PC-9 (cell line): ENCODE data around the gene RPTOR. TPM values are rescaled to one million over a fixed set of nuclear protein-coding genes. Genes with fewer than 3 reads are reported as not detected.

Experiments used
- BruUV-seq: library from RNA; stranded (reverse); fragments of 400-500 nt; replicated peaks from 2 replicates; lab custom pipeline; 2021; lab: Mats Ljungman, UMichigan
- CTCF ChIA-PET: fragments of 300-600 bp; sonication (Branson Sonifier 250); formaldehyde crosslinking; loops from one replicate; lab custom pipeline; 2022; ENCODE audit warnings: antibody characterized with exemption; lab: Charles Lee
- POLR2A ChIA-PET: fragments of 300-600 bp; sonication (Branson Sonifier 250); formaldehyde crosslinking; loops from one replicate; lab custom pipeline; 2022; ENCODE audit warnings: antibody characterized with exemption; ENCODE audit not compliant: unreplicated experiment; lab: Charles Lee
- DNase-seq, 2 experiments: peaks; one replicate each; pipeline versions ENCODE4 v3.0.0 to v3.0.0-alpha.2; 2015 to 2022; ENCODE audit warnings: mixed read lengths in 1 of 2
- H2AFZ ChIP-seq: fragments of 200-600 bp; sonication (generic); 2 replicates; pipeline ENCODE4 v1.8.1; 2017; ENCODE audit warnings: antibody characterized with exemption
- H3F3A ChIP-seq: fragments of 200-600 bp; sonication (generic); 2 replicates; pipeline ENCODE4 v1.8.1; 2017; ENCODE audit warnings: antibody characterized with exemption, mild to moderate bottlenecking, low read depth; ENCODE audit not compliant: insufficient read depth
- H3K27ac ChIP-seq: fragments of 200-600 bp; sonication (generic); 2 replicates; pipeline ENCODE4 v1.6.1; 2016; ENCODE audit warnings: mixed run types
- H3K27me3 ChIP-seq: fragments of 200-600 bp; sonication (generic); 2 replicates; pipeline ENCODE4 v1.6.1; 2016; ENCODE audit warnings: low read depth, mixed run types; ENCODE audit not compliant: insufficient read depth
- H3K36me3 ChIP-seq: fragments of 200-600 bp; sonication (generic); 2 replicates; pipeline ENCODE4 v1.6.1; 2016; ENCODE audit warnings: low read depth, mixed run types
- H3K4me1 ChIP-seq: fragments of 200-600 bp; sonication (generic); replicated peaks from 2 replicates; pipeline ENCODE4 v1.6.1; 2016; ENCODE audit warnings: mixed run types; ENCODE audit not compliant: insufficient read depth
- H3K4me2 ChIP-seq: fragments of 200-600 bp; sonication (generic); 2 replicates; pipeline ENCODE4 v1.6.1; 2017; ENCODE audit warnings: mixed run types
- H3K4me3 ChIP-seq: fragments of 200-600 bp; sonication (generic); 2 replicates; pipeline ENCODE4 v1.6.1; 2016; ENCODE audit warnings: mixed run types
- H3K79me2 ChIP-seq: fragments of 200-600 bp; sonication (generic); 2 replicates; pipeline ENCODE4 v1.6.1; 2017; ENCODE audit warnings: low read depth, mixed run types
- H3K9me2 ChIP-seq: fragments of 200-600 bp; sonication (generic); 2 replicates; pipeline ENCODE4 v1.8.1; 2017; ENCODE audit warnings: mild to moderate bottlenecking; ENCODE audit not compliant: insufficient read depth
- H3K9me3 ChIP-seq: fragments of 200-600 bp; sonication (generic); 2 replicates; pipeline ENCODE4 v1.8.1; 2016; ENCODE audit warnings: low read depth; ENCODE audit not compliant: insufficient read depth
- H4K20me1 ChIP-seq: fragments of 200-600 bp; sonication (generic); 2 replicates; pipeline ENCODE4 v1.8.1; 2017; ENCODE audit not compliant: insufficient read depth
- CTCF ChIP-seq: fragments of 200-600 bp; sonication (generic); conservative IDR thresholded peaks from 2 replicates; pipeline ENCODE4 v1.6.1; 2017; ENCODE audit warnings: mixed run types, antibody characterized with exemption, mild to moderate bottlenecking, moderate library complexity
- EZH2 ChIP-seq: fragments of 200-600 bp; sonication (generic); IDR thresholded peaks from 2 replicates; pipeline ENCODE4 v1.8.0; 2017; ENCODE audit warnings: antibody characterized with exemption, low read depth
- intact Hi-C: fragments of 100-400 bp; cut with micrococcal nuclease; formaldehyde crosslinking; loops from one replicate; pipeline ENCODE4 v1.10.0; 2022; ENCODE audit not compliant: unreplicated experiment
- total RNA-seq: library from RNA; stranded (reverse); gene quantifications from 2 replicates; pipeline ENCODE4 v1.2.3, GENCODE V29; 2021

RPTOR gene
- total RNA-seq, 1 experiment from 2014 or later: 50.8 TPM

- Histone ChIP-seq H3K4me1 (0 out of 2 replicates have a peak, but pooled peaks cover 6% of the 10 kb centered on the region), H3K9me2 (no peaks in the 10 kb centered on the region), H3K36me3 (no peaks in the 10 kb centered on the region), H3K4me2 (no peak overlapping the region), H3K79me2 (peaks cover 66% of the 10 kb centered on the region), H3F3A (0 out of 2 replicates have a peak, but pooled peaks cover 3% of the 10 kb centered on the region), H2AFZ (no peak overlapping the region), H3K27me3 (no peaks in the 10 kb centered on the region), H3K27ac (no peak overlapping the region), H3K9me3 (no peaks in the 10 kb centered on the region), H4K20me1 (peaks cover 21% of the 10 kb centered on the region), H3K4me3 (no peak overlapping the region)
- ChIA-PET CTCF (interaction anchor here (0.6 to 0.7 kb wide), 2 partner anchors 18 to 34 kb away, joined by 4 to 8 read pairs; no protein-coding TSS in a partner anchor), POLR2A (no interaction called here)
- DNase-seq: no peak
- no TSS peak for BruUV-seq
- intact Hi-C loops: no loop called here
- no peak for TF ChIP-seq EZH2
- no peak for TF ChIP-seq CTCF
Observed at GRCh38 chr17:80609757-80610156, 65.1 kb downstream of the RPTOR start.

- Histone ChIP-seq H3K27ac (no peak overlapping the region), H4K20me1 (peaks cover 8% of the 10 kb centered on the region), H3K27me3 (no peaks in the 10 kb centered on the region), H3K4me3 (no peak overlapping the region), H2AFZ (no peak overlapping the region), H3K9me2 (no peaks in the 10 kb centered on the region), H3K36me3 (no peaks in the 10 kb centered on the region), H3K79me2 (peaks cover 52% of the 10 kb centered on the region), H3K9me3 (no peaks in the 10 kb centered on the region), H3K4me2 (no peak overlapping the region), H3F3A (no peaks in the 10 kb centered on the region), H3K4me1 (no peaks in the 10 kb centered on the region)
- POLR2A ChIA-PET: no interaction called here
- DNase-seq: no peak
- intact Hi-C loops: no loop called here
- TF ChIP-seq EZH2 (no peak), CTCF (no peak)
- BruUV-seq: no TSS peak
- CTCF ChIA-PET: no interaction called here
Observed at GRCh38 chr17:80611816-80612215, 67.2 kb downstream of the RPTOR start.

DNA sequence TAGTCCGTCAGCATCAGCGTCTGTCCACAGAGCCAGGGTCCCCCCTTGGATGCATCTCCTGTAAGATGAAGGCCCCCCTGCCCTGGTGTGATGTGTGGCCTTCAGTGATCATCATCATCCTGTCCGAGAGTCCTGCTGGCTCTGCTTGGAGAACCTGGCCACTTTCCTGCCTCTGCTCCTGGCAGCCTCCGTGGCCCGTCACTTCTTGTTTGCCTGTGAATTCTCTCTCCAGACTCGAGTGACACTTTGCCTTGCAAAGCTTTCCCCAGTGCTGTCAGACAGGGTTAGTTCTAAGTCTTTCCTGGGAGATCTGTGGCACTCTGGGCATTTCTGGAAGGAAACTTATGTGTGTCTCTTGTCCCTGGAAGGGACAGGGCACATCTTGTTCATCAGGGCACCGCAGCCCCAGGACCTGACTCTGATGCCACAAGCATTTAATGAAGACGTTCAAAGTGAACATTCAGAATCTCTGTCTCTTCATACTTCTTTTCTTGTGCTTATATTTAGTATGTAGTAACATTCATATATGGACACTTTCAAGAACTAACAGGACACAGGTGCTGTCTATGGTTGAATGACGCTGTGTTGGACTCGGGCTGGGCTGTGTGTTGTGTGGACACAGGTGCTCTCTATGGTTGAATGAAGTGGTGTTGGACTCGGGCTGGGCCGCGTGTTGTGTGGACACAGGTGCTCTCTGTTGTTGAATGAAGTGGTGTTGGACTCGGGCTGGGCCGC lies 68.5 kb downstream of the RPTOR start:
- no peaks in the 10 kb centered on the region for H3K9me3 ChIP-seq
- H3K36me3 ChIP-seq: no peaks in the 10 kb centered on the region
- ChIA-PET CTCF (no interaction called here), POLR2A (no interaction called here)
- H3K4me1 ChIP-seq: no peaks in the 10 kb centered on the region
- H3K27ac ChIP-seq: no peak overlapping the region
- no TSS peak for BruUV-seq
- peaks cover 6% of the 10 kb centered on the region; the same call in 1 of the 2 replicates for H4K20me1 ChIP-seq
- no peaks in the 10 kb centered on the region for H3K9me2 ChIP-seq
- TF ChIP-seq CTCF (no peak), EZH2 (no peak)
- H2AFZ ChIP-seq: no peak overlapping the region
- H3K79me2 ChIP-seq: peaks cover 43% of the 10 kb centered on the region; the same call in 1 of the 2 replicates
- DNase-seq: no peak
- no peaks in the 10 kb centered on the region for H3F3A ChIP-seq
- no peak overlapping the region for H3K4me2 ChIP-seq
- no peak overlapping the region for H3K4me3 ChIP-seq
- H3K27me3 ChIP-seq: no peaks in the 10 kb centered on the region
- intact Hi-C loops: no loop called here
